GM12801 (cell line): Measurements from ENCODE around the gene MAPK7.

Source experiments
- TF ChIP-seq, protein P1 (sequence below): IDR thresholded peaks from one replicate; pipeline ENCODE4 v1.5.1; 2011; ENCODE audit warnings: control low read depth; ENCODE audit not compliant: insufficient read length; ENCODE audit errors: extremely low read depth

MAPK7 gene

DNA sequence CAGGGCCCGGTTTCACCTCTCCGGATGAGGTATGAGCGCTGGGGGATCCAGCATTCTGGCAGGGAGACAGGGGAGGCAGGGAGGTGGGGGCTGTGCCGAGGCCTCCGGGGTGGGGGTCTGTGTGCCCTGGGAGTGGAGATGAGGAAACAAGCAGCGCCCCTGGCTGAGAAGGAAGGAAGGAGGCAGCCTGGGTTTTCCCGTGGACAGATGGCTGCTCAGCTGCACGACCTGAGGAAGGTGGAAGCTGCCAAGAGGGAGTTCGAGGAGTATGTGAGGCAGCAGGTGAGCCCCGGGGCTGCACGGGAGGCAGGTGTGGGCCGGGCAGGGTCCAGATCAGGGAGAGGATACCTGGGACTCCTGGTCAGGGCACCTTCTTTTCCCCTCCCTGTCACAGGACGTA, 37.0 kb downstream of the MAPK7 start:
- TF ChIP-seq, protein P1, sequence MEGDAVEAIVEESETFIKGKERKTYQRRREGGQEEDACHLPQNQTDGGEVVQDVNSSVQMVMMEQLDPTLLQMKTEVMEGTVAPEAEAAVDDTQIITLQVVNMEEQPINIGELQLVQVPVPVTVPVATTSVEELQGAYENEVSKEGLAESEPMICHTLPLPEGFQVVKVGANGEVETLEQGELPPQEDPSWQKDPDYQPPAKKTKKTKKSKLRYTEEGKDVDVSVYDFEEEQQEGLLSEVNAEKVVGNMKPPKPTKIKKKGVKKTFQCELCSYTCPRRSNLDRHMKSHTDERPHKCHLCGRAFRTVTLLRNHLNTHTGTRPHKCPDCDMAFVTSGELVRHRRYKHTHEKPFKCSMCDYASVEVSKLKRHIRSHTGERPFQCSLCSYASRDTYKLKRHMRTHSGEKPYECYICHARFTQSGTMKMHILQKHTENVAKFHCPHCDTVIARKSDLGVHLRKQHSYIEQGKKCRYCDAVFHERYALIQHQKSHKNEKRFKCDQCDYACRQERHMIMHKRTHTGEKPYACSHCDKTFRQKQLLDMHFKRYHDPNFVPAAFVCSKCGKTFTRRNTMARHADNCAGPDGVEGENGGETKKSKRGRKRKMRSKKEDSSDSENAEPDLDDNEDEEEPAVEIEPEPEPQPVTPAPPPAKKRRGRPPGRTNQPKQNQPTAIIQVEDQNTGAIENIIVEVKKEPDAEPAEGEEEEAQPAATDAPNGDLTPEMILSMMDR = no peak

DNA sequence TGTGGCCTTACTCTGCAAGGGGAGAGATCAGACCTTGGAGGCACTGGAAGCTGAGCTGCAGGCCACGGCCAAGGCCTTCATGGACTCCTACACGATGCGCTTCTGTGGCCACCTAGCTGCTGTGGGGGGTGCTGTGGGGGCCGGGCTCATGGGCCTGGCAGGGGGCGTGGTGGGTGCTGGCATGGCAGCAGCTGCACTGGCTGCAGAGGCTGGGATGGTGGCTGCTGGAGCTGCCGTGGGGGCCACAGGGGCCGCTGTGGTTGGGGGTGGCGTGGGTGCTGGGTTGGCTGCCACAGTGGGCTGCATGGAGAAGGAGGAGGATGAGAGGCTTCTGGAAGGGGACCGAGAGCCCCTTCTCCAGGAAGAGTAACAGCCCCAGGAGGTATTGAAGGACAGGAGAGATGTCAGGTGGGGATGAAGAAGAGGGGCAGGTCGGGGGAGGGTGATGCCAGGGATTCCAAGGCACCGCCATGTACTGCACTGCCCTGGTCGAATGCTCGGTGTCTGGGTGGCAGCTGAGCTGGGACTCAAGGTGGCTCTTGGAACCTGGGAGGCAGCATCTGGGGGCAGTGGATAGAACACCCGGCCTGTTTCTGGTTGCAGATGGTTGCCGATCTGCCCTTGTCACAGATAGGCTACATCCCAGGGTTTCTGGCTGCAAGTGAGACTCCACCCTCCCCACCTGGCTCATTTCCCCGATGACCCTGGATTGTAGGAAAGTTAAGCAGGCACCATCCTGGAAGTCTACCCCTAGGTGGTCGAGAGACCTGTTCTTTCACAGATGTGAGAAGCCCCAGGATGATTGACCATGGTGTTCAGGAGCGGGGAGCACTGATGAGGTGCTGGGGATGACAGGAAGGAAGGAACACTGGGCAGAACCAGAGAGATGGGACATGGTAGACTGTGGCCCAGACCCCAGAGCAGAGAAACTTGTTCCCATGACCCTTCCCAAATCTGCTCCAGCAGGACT, 37.8 kb downstream of the MAPK7 start:
- TF ChIP-seq, protein P1 = no peak

DNA sequence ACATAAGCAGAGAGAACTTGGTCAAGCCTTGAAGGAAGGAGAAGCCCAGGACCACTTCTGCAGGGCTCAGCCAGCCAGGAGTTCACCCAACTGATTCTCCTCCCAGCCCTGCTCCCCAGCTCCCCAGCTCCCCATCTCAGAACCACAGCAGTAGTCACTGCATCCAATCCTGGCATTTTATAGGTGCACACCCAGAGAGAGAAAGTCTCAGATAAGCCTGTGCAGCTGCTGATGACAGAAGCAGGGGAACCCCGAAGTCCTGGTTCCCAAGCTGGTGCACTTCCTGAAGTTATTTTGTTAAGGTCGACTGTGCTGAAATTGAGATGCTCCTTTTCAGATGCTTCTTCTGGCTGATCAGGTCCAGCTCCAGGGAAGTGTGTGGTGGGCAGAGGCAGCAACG, 39.3 kb downstream of the MAPK7 start:
- TF ChIP-seq, protein P1 = no peak

DNA sequence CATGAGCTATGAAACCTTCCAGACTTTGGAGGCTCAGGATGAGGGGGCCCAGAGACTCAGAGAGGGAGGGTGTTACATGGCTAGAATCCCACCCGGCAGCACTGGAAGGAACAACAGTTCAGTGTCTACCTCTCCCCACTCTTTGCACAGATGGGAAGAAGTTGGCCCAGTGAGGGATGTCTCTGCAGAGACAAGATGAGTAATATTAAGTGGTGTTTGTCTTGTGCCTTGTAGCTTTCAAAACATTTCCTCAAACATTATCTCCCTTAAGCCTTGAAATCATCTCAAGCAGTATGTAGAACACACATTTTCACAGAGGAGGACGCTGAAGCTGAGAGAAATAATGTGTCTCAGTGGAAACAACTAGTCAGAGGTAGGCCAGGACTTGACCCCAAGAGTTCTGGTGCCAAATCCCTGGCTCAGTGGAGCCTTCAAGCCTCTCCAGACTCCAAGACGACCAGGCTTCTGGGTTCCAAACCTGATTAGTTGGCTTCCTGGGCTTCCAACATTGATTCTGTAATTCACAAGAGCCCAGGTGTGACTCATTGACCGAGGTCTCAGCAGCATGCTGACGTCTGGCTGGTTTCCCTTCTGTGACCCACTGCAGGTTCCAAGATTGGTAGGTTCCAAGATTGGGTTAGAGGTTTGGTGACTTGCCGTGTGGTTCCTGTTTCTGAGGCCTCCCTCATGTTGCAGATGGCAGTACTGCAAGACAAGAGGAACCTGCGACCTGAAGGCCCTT, 40.1 kb downstream of the MAPK7 start:
- TF ChIP-seq, protein P1 = no peak

DNA sequence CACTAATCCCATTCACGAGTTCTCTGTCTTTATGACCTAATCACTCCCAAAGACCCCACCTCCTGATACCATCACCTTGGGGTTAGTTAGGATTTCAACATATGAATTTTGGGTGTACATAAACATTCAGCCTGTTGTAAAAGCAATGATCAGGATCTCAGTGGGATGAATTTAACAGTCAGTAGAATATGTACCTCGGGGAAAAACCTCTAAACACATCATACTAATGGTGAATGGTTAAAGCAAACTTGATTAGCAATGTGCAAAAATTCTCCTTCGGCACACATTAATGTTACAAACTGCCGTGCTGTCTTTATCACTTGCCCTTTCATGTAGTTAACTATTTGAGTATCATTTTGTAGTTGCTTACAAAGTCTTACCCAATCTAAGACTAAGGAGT, 42.9 kb downstream of the MAPK7 start:
- TF ChIP-seq, protein P1 = no peak

DNA sequence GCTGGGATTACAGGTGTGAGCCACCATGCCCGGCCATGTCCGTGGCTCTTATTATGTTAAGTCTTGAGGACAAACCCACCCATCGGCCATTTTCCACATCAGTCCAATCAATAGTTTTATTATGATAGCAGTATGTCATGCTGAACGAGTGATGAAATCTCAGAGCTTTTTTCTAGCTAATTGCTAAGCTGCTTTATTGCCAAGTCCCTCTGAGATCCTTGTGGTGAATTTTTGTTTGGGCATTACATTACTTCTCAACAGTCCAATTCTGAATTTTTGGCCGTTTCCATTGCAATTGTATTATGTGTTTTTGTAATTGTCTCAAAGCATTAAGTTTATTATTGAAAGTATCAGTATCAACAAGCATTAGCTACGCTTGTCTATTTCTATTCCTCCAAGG, 43.6 kb downstream of the MAPK7 start:
- TF ChIP-seq, protein P1 = no peak
